GM12801 (cell line): ENCODE measurements around the gene DIAPH3.

Experiments
- TF ChIP-seq, protein P1 (sequence below): IDR thresholded peaks from one replicate; pipeline ENCODE4 v1.5.1; 2011; ENCODE audit warnings: control low read depth; ENCODE audit not compliant: insufficient read length; ENCODE audit errors: extremely low read depth

The DIAPH3 gene

DNA sequence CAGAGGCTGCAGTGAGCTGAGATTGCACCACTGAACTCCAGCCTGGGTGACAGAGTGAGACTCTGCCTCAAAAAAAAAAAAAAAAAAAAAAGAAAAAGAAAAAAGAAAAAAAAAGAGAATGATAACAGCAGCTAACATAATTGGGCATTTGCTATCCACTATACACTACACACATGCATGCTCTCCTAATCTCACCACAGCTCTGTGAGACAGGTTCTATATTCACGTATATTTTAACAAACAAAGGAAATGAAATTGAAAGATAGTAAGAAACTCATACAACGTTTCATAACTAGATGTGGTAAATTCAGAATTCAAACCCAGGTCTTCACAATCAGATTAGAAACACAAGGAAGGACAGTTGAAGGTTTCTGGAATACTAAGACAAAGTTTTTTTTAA lies 265.7 kb downstream of the DIAPH3 start:
- TF ChIP-seq, protein P1, sequence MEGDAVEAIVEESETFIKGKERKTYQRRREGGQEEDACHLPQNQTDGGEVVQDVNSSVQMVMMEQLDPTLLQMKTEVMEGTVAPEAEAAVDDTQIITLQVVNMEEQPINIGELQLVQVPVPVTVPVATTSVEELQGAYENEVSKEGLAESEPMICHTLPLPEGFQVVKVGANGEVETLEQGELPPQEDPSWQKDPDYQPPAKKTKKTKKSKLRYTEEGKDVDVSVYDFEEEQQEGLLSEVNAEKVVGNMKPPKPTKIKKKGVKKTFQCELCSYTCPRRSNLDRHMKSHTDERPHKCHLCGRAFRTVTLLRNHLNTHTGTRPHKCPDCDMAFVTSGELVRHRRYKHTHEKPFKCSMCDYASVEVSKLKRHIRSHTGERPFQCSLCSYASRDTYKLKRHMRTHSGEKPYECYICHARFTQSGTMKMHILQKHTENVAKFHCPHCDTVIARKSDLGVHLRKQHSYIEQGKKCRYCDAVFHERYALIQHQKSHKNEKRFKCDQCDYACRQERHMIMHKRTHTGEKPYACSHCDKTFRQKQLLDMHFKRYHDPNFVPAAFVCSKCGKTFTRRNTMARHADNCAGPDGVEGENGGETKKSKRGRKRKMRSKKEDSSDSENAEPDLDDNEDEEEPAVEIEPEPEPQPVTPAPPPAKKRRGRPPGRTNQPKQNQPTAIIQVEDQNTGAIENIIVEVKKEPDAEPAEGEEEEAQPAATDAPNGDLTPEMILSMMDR, result no peak

DNA sequence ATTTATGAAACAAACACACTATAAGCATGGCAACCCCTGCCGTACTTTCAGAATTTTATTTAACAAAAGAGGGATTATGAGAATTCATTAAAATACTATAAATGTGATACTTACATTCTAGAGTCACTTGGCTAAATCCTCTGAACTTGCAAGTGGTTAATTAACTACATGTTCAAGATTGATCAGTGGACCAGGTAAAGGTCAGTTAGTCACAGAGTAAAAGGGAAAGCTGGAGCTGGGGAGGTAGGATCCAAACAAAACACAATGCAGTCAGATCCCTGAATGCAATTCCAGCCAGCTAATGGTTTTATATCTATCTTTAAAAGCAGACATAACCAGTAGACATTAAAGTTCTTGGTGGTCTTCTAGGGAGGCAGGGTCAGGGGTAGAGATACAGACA lies 270.5 kb downstream of the DIAPH3 start:
- TF ChIP-seq, protein P1, result no peak

DNA sequence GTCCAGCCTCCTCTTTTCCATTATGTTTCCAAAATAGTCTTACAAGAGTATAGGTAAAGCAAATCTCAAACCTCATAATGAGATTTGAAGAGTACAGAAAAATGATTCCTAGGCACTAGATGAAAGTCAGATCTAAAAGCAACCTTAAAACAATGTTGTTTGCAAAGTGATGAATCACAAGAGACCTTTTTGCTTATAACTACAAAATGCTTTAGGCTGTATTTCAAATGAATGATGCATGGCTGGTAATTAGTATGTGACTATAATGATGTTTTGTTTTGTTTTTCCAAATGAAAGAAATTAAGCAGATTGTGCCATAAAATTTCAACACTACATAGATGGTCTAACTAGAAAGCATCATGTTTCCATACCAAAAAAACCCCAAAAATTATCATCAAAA lies 272.7 kb downstream of the DIAPH3 start:
- TF ChIP-seq, protein P1, result no peak

DNA sequence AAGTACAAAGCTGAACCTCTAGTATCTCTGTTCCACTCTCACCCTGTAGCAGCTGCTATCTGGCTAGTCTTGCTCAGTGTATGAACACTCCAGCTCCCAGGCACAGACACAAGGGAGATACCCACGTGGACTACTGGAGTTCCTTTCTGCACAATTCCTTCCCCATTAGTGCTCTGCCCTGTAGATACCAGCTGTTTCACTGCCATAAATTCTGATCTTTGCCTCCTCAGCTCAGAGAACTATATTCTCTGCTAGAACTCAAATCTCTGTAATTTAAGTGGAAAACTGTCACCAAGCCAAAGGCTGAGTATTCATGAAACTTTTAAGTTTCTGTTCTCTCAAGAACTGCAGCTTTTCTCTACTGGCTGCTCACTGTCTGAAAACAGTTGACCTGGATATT lies 273.7 kb downstream of the DIAPH3 start:
- TF ChIP-seq, protein P1, result no peak

DNA sequence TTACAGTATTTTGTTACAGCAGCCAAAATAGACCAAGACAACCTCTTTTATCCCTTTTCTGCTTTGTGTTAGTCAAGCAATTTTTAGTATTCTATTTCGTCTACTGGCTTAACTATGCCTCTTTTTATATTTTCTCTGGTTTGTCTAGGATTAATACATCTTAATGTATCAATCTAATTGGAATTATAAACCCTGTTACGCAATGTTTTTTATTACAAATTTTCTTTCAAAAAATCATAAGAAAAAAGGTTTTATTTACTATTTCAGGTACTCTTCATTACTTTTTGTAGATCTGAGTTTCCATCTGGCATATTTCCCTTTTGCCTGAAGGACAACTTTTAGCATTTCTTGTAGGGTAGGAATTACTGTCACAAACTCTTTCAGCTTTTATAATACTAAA lies 275.3 kb downstream of the DIAPH3 start:
- TF ChIP-seq, protein P1, result no peak

DNA sequence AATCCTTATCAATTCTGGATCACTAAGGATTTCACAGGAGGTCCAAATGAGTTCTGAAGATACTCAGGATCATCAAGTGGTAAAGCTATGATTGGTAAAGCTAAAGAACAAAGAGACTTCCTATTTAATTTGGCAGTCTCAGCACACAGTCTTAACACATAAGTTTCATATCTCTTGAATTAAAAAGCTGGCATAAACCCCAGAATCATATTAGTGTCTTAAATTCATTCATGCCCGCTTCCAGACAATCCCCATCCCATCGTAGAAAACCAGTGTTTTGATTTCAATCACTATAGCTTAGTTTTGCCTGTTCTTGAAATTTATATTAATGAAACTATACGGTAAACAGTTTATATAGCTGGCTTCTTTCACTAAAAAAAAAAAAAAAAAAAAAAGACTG lies 278.7 kb downstream of the DIAPH3 start:
- TF ChIP-seq, protein P1, result no peak

DNA sequence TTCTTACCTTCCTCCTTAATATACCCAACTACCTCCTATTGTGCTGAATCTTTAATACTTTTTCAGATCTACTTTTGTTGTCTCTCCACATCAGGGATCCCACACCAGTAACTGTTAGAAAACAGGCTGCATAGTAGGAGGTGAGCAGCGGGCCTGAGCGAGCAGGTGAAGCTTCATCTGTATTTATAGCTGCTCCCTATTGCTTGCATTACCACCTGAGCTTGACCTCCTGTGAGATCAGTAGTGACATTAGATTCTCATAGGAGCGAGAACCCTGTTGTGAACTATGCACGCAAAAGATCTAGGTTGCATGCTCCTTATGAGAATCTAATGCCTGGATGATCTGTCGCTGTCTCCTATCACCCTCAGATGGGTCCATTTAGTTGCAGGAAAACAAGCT lies 279.8 kb downstream of the DIAPH3 start:
- TF ChIP-seq, protein P1, result no peak

DNA sequence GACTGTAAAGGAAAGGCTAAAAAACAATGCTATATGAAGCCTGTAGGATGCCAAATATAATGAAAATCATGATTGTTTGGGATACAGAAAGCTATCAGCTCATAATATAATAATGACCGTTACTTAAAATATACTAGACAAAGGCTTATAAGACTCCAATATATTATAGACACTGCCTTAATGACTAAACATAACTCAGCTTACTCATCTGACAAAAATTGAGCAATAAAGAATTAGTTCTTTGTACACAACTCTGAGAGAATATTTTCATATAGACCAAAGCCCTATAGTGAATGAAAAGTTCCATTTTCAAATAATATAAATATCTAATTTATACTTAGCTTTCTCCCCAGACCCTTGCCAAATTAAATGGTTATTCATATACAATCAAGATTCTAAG lies 283.3 kb downstream of the DIAPH3 start:
- TF ChIP-seq, protein P1, result no peak
